Measurements from ENCODE around the gene ASXL2.
"Not testable (repeated sequence)": the region's sequence is repeated elsewhere in the genome, so short reads cannot be mapped to it uniquely, and the experiment has no call there.

Gene ASXL2

DNA sequence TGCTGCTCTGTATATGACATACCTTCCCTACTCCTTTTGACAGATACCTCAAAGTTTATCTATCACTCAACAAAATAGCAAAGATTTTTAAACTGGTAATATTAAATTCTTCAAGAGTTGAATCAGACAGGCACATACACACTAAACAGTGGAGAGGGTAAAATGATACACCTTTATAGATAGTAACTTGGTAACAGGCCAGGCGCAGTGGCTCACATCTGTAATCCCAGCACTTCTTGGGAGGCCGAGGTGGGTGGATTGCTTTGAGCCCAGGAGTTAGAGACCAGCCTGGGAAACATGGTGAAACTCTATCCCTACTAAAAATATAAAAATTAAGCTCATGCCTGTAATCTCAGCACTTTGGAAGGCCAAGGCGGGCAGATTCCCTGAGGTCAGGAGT, 23.2 kb downstream of the ASXL2 start:
- Mint-ChIP-seq H3K4me1 (peaks cover 9% of the 10 kb centered on the region), H3K9me3 (no peaks in the 10 kb centered on the region), H3K27ac (peak overlapping the region in 1 of 3 experiments; percentile 13), H3K4me3 (no peak overlapping the region), H3K27me3 (ENCODE audit: low read depth) (no peaks in the 10 kb centered on the region), H3K36me3 (ENCODE audit: low read depth) (no peaks in the 10 kb centered on the region)
- TF ChIP-seq, protein P1, sequence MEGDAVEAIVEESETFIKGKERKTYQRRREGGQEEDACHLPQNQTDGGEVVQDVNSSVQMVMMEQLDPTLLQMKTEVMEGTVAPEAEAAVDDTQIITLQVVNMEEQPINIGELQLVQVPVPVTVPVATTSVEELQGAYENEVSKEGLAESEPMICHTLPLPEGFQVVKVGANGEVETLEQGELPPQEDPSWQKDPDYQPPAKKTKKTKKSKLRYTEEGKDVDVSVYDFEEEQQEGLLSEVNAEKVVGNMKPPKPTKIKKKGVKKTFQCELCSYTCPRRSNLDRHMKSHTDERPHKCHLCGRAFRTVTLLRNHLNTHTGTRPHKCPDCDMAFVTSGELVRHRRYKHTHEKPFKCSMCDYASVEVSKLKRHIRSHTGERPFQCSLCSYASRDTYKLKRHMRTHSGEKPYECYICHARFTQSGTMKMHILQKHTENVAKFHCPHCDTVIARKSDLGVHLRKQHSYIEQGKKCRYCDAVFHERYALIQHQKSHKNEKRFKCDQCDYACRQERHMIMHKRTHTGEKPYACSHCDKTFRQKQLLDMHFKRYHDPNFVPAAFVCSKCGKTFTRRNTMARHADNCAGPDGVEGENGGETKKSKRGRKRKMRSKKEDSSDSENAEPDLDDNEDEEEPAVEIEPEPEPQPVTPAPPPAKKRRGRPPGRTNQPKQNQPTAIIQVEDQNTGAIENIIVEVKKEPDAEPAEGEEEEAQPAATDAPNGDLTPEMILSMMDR (IDR thresholded peaks at IDR 0.05; ENCODE audit: unreplicated experiment in 3 of 3): no peak

DNA sequence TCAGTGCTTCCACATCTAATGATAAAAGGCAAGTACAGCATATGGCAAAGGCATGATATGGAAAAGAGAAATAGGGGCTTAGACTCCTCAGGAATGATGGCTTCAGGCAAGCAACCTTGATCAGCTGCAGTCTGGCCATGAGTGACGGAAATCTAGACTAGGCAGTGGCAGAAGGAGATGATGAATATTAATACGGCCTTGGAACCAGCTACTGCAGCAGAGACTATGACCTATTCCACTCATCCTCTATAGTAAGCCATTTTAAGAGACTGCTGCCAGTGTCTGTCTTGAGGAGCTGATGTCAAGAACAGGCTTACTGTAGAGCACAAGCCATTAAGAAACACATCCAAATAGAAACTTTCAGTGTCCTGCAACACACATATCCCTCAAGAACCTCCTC, 23.7 kb downstream of the ASXL2 start:
- Mint-ChIP-seq H3K36me3 (ENCODE audit: low read depth) (no peaks in the 10 kb centered on the region), H3K27me3 (ENCODE audit: low read depth) (no peaks in the 10 kb centered on the region), H3K4me3 (no peak overlapping the region), H3K27ac (peak overlapping the region in 1 of 3 experiments; percentile 13), H3K4me1 (peaks cover 9% of the 10 kb centered on the region), H3K9me3 (no peaks in the 10 kb centered on the region)
- TF ChIP-seq, protein P1 (IDR thresholded peaks at IDR 0.05; ENCODE audit: unreplicated experiment in 3 of 3): no peak

DNA sequence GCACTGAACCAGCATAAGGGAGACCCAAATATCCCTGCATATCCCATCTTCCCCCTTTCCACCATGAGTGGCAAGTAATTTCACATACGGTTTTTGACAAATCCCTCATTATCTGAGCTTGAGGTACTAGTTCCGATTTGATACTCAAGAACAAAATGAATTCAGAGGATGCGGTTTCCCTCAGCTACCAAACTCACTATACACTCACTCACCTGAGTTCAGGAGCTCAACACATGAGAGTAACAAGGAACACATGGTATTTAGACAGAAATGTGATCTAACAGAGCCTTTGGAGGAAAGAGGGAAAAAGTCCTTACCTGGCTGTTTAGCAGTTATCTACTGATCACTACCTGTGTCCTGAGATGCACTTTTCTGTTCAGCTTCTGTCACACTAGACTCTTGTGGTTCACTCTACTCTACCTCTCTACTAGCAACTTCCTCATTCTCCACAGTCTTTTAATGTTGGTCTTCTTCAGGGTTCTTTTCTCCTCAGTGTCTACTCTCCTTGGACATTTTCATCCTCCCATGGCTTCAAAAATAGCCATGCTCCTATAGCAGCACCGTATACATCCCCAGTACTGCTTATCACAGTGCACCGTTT, 25.1 kb downstream of the ASXL2 start:
- peaks cover 9% of the 10 kb centered on the region for H3K4me1 Mint-ChIP-seq
- no peaks in the 10 kb centered on the region for H3K36me3 Mint-ChIP-seq (ENCODE audit: low read depth)

DNA sequence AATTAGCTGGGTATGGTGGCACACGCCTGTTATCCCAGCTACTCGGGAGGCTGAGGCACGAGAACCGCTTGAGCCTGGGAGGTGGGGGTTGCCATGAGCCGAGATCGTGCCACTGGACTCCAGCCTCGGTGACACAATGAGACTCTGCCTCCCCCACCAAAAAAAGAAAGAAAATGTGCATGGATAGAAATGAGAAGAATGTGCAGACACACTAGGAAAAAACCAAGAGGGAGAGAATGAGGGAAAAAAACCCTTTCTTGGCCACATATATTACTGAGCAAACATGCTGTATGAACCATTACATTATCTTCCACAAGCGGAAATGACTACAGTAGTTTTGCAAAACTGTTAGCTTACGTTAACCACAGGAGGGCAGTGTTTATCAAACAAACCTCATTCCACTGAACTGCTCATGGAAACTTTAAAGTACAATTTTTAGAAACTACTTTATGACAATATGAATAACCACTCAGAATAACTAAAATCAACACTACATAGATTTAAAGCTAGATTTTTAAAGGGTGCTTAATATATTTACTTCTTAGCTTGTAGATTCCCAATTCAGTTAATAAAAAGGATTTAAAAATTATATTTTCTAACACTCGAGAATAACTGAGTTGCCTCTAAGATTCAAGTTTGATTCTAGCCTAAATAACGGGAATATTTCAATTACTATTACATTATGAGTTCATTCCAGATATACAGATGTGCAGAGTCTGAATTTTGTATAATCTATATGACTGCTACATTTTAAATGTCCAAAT, 26.4 kb downstream of the ASXL2 start:
- Mint-ChIP-seq H3K36me3 (ENCODE audit: low read depth) (peaks cover 5% of the 10 kb centered on the region), H3K4me3 (no peak overlapping the region), H3K4me1 (peaks cover 9% of the 10 kb centered on the region), H3K27me3 (ENCODE audit: low read depth) (no peaks in the 10 kb centered on the region), H3K9me3 (no peaks in the 10 kb centered on the region), H3K27ac (peak overlapping the region in 2 of 3 experiments; percentile 18 to 24)
- TF ChIP-seq, protein P1 (IDR thresholded peaks at IDR 0.05; ENCODE audit: unreplicated experiment in 3 of 3): peak; percentile 58 to 72 (median 63)

More for the DNA sequence above, 25.1 kb downstream of the ASXL2 start:
- TF ChIP-seq, protein P1 (IDR thresholded peaks at IDR 0.05; ENCODE audit: unreplicated experiment in 3 of 3): no peak
- Mint-ChIP-seq H3K27ac (no peak overlapping the region), H3K4me3 (no peak overlapping the region), H3K27me3 (ENCODE audit: low read depth) (no peaks in the 10 kb centered on the region), H3K9me3 (no peaks in the 10 kb centered on the region)

DNA sequence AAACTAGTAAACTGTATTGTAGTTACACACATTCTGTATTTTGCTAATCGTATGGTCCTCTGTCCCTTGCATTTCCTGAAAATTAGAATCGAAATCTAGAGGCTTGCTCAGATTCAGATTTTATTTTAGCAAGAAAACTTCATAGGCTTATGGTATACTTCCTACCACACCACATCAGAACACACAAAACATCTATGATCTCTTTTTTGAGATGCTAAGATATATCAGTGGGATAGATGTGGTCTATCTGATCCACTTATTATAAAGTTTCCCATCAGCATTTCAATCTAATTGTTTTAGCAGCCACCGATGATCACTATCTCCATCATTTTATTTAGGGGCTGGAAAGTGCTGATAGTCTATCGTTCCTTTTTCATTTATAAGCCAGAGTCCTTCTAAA, 27.9 kb downstream of the ASXL2 start:
- not testable (repeated sequence) for H3K9me3 Mint-ChIP-seq; H3K36me3 Mint-ChIP-seq (ENCODE audit: low read depth); H3K27me3 Mint-ChIP-seq (ENCODE audit: low read depth); H3K27ac Mint-ChIP-seq; H3K4me1 Mint-ChIP-seq; H3K4me3 Mint-ChIP-seq

DNA sequence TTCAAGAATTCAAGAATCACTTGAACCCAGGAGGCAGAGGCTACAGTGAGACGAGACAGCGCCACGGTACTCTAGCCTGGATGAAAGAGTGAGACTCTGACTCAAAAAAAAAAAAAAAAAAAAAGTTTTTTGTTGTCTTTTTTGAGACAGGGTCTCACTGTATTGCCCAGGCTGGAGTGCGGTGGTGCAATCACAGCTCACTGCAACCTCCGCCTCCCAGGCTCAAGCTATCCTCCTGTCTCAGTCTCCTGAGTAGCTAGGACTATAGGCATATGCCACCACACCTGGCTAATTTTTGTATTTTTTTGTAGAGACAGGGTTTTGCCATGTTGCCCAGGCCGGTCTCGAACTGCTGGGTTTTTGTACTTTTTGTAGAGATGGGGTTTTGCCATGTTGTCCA, 28.9 kb downstream of the ASXL2 start:
- H3K9me3 Mint-ChIP-seq; H3K4me3 Mint-ChIP-seq; H3K27me3 Mint-ChIP-seq (ENCODE audit: low read depth); H3K27ac Mint-ChIP-seq; H3K4me1 Mint-ChIP-seq: not testable (repeated sequence)
- peaks cover 11% of the 10 kb centered on the region for H3K36me3 Mint-ChIP-seq (ENCODE audit: low read depth)
